Measurements from ENCODE around the gene VAV2. TPM values are rescaled to one million over a fixed set of nuclear protein-coding genes. Genes with fewer than 3 reads are reported as not detected.

VAV2 gene
- total RNA-seq, 3 donors from 2014 or later, result 5.3 to 9.5 (median 8.8) TPM

- no peak overlapping the region for H3K4me3 ChIP-seq
- H3K27me3 ChIP-seq, result no peaks in the 10 kb centered on the region
- intact Hi-C loops (cut with DNase I; ENCODE audit: low total_unique reads), result no loop called here
- peak; percentile 10 to 30 for DNase-seq (ENCODE audit: low spot score in 2 of 2)
- H3K4me1 ChIP-seq, result no peaks in the 10 kb centered on the region
- no peak overlapping the region for H3K27ac ChIP-seq
- TF ChIP-seq POLR2A (IDR thresholded peaks at IDR 0.05) (no peak), CTCF (IDR thresholded peaks at IDR 0.05) (no peak), POLR2AphosphoS5 (IDR thresholded peaks at IDR 0.05) (no peak)
- H3K9me3 ChIP-seq, result peaks cover 8 to 9% of the 10 kb centered on the region in 2 donors
- H3K36me3 ChIP-seq, result peaks cover 4% of the 10 kb centered on the region
Observed at GRCh38 chr9:133762488-133763271, 229.4 kb downstream of the VAV2 start.

GRCh38 chr9:133761641-133762248, 230.4 kb downstream of the VAV2 start:
- TF ChIP-seq POLR2AphosphoS5 (IDR thresholded peaks at IDR 0.05) (no peak), POLR2A (IDR thresholded peaks at IDR 0.05) (no peak), CTCF (IDR thresholded peaks at IDR 0.05) (no peak)
- Histone ChIP-seq H3K27me3 (no peaks in the 10 kb centered on the region), H3K4me3 (no peak overlapping the region), H3K27ac (no peak overlapping the region), H3K4me1 (no peaks in the 10 kb centered on the region), H3K9me3 (no peaks in the 10 kb centered on the region), H3K36me3 (peaks cover 4% of the 10 kb centered on the region)
- DNase-seq (ENCODE audit: low spot score in 2 of 2), result peak; percentile 13 to 38
- intact Hi-C loops (cut with DNase I; ENCODE audit: low total_unique reads), result no loop called here

DNA sequence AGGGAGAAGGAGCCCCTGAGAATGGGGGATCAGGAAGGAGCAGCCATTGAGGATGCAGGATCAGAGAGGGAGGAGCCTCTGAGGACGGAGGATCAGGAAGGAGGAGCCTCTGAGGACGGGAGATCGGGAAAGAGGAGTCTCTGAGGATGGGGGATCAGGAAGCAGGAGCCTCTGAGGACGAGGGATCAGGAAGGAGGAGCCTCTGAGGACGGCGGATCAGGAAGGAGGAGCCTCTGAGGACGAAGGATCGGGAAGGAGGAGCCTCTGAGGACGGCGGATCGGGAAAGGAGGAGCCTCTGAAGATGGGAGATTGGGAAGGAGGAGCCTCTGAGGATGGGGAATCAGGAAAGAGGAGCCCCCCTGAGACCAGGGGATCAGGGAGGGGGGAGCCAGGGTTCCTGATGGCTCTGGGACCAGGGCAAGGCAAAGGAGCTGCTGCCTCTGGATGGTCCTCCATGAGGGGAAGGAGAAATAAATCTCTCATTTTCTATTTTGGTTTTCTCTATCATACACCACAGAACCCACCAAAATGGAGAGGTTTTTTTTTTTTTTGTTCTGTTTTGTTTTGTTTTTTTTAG, 231.3 kb downstream of the VAV2 start:
- no peaks in the 10 kb centered on the region for H3K9me3 ChIP-seq
- no peak for TF ChIP-seq POLR2A (IDR thresholded peaks at IDR 0.05)
- no peak for TF ChIP-seq CTCF (IDR thresholded peaks at IDR 0.05)
- TF ChIP-seq POLR2AphosphoS5 (IDR thresholded peaks at IDR 0.05), result no peak
- intact Hi-C loops (cut with DNase I; ENCODE audit: low total_unique reads), result no loop called here
- no peak overlapping the region for H3K27ac ChIP-seq
- no peaks in the 10 kb centered on the region for H3K27me3 ChIP-seq
- DNase-seq (ENCODE audit: low spot score in 2 of 2), result no peak
- no peaks in the 10 kb centered on the region for H3K4me1 ChIP-seq
- peaks cover 4% of the 10 kb centered on the region for H3K36me3 ChIP-seq
- H3K4me3 ChIP-seq, result no peak overlapping the region

GRCh38 chr9:133759946-133760345, 232.2 kb downstream of the VAV2 start:
- Histone ChIP-seq H3K27ac (no peak overlapping the region), H3K27me3 (no peaks in the 10 kb centered on the region), H3K9me3 (no peaks in the 10 kb centered on the region), H3K4me3 (no peak overlapping the region), H3K36me3 (peaks cover 4% of the 10 kb centered on the region), H3K4me1 (no peaks in the 10 kb centered on the region)
- TF ChIP-seq CTCF (IDR thresholded peaks at IDR 0.05), result no peak
- TF ChIP-seq POLR2A (IDR thresholded peaks at IDR 0.05), result no peak
- TF ChIP-seq POLR2AphosphoS5 (IDR thresholded peaks at IDR 0.05), result no peak
- intact Hi-C loops (cut with DNase I; ENCODE audit: low total_unique reads), result no loop called here
- DNase-seq (ENCODE audit: low spot score in 2 of 2), result no peak

Data from breast epithelium (tissue), 4 donors.